Left lung (tissue), 10 donors: ENCODE data around the gene RPGRIP1L. TPM values are rescaled to one million over a fixed set of nuclear protein-coding genes. Genes with fewer than 3 reads are reported as not detected.
"Not testable (repeated sequence)": the region's sequence is repeated elsewhere in the genome, so short reads cannot be mapped to it uniquely, and the experiment has no call there.

ENCODE experiments used
- ATAC-seq: fragments of 200-7000 bp; cut with Tn5 transposase; one replicate; pipeline ENCODE4 v1.9.1; 2020; ENCODE audit warnings: moderate library complexity
- DNase-seq, 4 donors: peaks; one replicate each; pipeline ENCODE4 v3.0.0-alpha.2; 2013 to 2020
- H3K27ac ChIP-seq, 2 donors: fragments of 200-600 bp; sonication (generic) in 1 of 2; one replicate each; pipeline versions ENCODE4 v1.5.0 to v1.8.0; 2020 to 2021
- H3K27me3 ChIP-seq, 2 donors: fragments of 200-600 bp; sonication (generic) in 1 of 2; one replicate each; pipeline versions ENCODE4 v1.5.0 to v1.8.0; 2020 to 2021
- H3K36me3 ChIP-seq, 2 donors: fragments of 200-600 bp; sonication (generic) in 1 of 2; one replicate each; pipeline versions ENCODE4 v1.5.0 to v1.8.0; 2020 to 2021
- H3K4me1 ChIP-seq, 2 donors: fragments of 200-600 bp; one replicate each; pipeline ENCODE4 v1.8.0; 2021
- H3K4me3 ChIP-seq, 2 donors: fragments of 200-600 bp; sonication (generic) in 1 of 2; one replicate each; pipeline versions ENCODE4 v1.5.0 to v1.8.0; 2020 to 2021; ENCODE audit warnings: mild to moderate bottlenecking in 1 of 2
- H3K9me3 ChIP-seq, 2 donors: fragments of 200-600 bp; sonication (generic) in 1 of 2; one replicate each; pipeline versions ENCODE4 v1.5.0 to v1.8.0; 2020 to 2021
- intact Hi-C, 2 donors: fragments of 100-400 bp; cut with DNase I; formaldehyde crosslinking; loops; one replicate each; pipeline versions ENCODE4 v1.11.2 to v1.14.2; 2022
- polyA plus RNA-seq, 6 donors: library from polyadenylated mRNA; unstranded; fragments of 120-200 nt; gene quantifications; one replicate each; pipeline ENCODE4 v1.2.1, GENCODE V29; 2013; ENCODE audit not compliant: insufficient read length in 6 of 6
- total RNA-seq, 2 donors: library from RNA; stranded (reverse); fragmentation: NEBNext Ultra II Directional; extraction: Animal tissue kit (Norgen Biotek cat#: 25700); gene quantifications; one replicate each; pipeline ENCODE4 v1.2.1, GENCODE V29; 2021
- TF ChIP-seq, protein P1 (sequence below), 2 donors: fragments of 200-600 bp; sonication (generic) in 1 of 2; IDR thresholded peaks; one replicate each; pipeline versions ENCODE4 v1.5.0 to v1.8.0; 2021; ENCODE audit warnings: antibody characterized with exemption in 2 of 2
- donor health status: DM: no; HTN: yes; CAD: no.
- donor health status: DM: no; HTN: no; CAD: no.

Gene RPGRIP1L
- total and polyA plus RNA-seq, 8 donors, result 8.0 to 18.2 (median 16.3) TPM

- no peaks in the 10 kb centered on the region for H3K36me3 ChIP-seq
- no peaks in the 10 kb centered on the region for H3K27me3 ChIP-seq
- TF ChIP-seq, protein P1, sequence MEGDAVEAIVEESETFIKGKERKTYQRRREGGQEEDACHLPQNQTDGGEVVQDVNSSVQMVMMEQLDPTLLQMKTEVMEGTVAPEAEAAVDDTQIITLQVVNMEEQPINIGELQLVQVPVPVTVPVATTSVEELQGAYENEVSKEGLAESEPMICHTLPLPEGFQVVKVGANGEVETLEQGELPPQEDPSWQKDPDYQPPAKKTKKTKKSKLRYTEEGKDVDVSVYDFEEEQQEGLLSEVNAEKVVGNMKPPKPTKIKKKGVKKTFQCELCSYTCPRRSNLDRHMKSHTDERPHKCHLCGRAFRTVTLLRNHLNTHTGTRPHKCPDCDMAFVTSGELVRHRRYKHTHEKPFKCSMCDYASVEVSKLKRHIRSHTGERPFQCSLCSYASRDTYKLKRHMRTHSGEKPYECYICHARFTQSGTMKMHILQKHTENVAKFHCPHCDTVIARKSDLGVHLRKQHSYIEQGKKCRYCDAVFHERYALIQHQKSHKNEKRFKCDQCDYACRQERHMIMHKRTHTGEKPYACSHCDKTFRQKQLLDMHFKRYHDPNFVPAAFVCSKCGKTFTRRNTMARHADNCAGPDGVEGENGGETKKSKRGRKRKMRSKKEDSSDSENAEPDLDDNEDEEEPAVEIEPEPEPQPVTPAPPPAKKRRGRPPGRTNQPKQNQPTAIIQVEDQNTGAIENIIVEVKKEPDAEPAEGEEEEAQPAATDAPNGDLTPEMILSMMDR (IDR thresholded peaks at IDR 0.05), result no peak
- no peaks in the 10 kb centered on the region for H3K4me1 ChIP-seq
- ATAC-seq, result no peak
- intact Hi-C loops, result no loop called here
- no peak for DNase-seq
- H3K9me3 ChIP-seq, result no peaks in the 10 kb centered on the region
- no peak overlapping the region for H3K4me3 ChIP-seq
- H3K27ac ChIP-seq, result no peak overlapping the region
Measured at GRCh38 chr16:53690771-53691170, 12.9 kb downstream of the RPGRIP1L start.

- TF ChIP-seq, protein P1 (IDR thresholded peaks at IDR 0.05), result no peak
- ATAC-seq (no peak), DNase-seq (no peak)
- Histone ChIP-seq H3K27ac (no peak overlapping the region), H3K27me3 (no peaks in the 10 kb centered on the region), H3K4me3 (no peak overlapping the region), H3K9me3 (no peaks in the 10 kb centered on the region), H3K4me1 (no peaks in the 10 kb centered on the region), H3K36me3 (peaks cover 0 to 4% of the 10 kb centered on the region in 2 donors)
- intact Hi-C loops, result no loop called here
Measured at GRCh38 chr16:53689636-53690035, 14.0 kb downstream of the RPGRIP1L start.

- no peak overlapping the region for H3K4me3 ChIP-seq
- H3K9me3 ChIP-seq, result no peaks in the 10 kb centered on the region
- no peaks in the 10 kb centered on the region for H3K4me1 ChIP-seq
- no peaks in the 10 kb centered on the region for H3K27me3 ChIP-seq
- intact Hi-C loops, result no loop called here
- H3K36me3 ChIP-seq, result peaks cover 0 to 4% of the 10 kb centered on the region in 2 donors
- no peak for ATAC-seq
- TF ChIP-seq, protein P1 (IDR thresholded peaks at IDR 0.05), result no peak
- H3K27ac ChIP-seq, result no peak overlapping the region
- DNase-seq, result no peak
Measured at GRCh38 chr16:53686710-53687109, 16.9 kb downstream of the RPGRIP1L start.

DNA sequence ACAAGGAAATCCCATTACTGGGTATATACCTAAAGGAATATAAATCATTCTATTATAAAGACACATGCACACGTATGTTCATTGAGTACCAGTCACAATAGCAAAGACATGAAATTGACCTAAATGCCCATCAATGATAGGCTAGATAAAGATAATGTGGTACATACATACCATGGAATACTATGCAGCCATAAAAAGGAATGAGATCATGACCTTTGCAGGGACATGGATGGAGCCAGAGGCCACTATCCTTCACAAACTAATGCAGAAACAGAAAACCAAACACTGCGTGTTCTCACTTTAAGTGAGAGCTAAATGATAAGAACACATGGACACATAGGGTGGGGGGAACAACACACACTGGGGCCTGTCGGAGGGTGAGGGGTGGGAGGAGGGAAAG is 18.3 kb downstream of the RPGRIP1L start:
- H3K9me3 ChIP-seq, H3K4me3 ChIP-seq, intact Hi-C loops, H3K36me3 ChIP-seq, H3K4me1 ChIP-seq, H3K27ac ChIP-seq, ATAC-seq, DNase-seq, H3K27me3 ChIP-seq: not testable (repeated sequence)

DNA sequence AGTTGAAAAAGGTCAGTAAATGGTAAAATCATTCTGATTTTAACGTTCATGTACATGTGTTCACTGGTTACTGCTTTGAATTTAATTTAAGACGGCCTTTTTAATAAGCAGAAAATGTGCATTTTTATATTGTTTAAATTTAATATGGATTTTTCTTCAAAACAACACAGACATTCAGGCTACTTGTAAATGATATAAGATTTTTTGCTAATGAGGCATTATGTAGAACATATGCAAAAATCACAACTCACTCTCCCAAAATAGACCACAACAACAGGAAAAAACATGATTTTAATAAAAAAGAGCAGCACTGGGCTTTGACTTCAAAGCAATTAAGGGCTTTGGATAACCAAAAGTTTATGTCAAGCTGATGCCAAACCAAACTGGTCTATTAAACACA is 22.3 kb downstream of the RPGRIP1L start:
- Histone ChIP-seq H3K36me3 (peaks cover 0 to 4% of the 10 kb centered on the region in 2 donors), H3K27me3 (no peaks in the 10 kb centered on the region), H3K9me3 (no peaks in the 10 kb centered on the region), H3K4me1 (no peaks in the 10 kb centered on the region), H3K4me3 (no peak overlapping the region), H3K27ac (no peak overlapping the region)
- TF ChIP-seq, protein P1 (IDR thresholded peaks at IDR 0.05), result no peak
- no peak for DNase-seq
- no peak for ATAC-seq
- intact Hi-C loops, result no loop called here

DNA sequence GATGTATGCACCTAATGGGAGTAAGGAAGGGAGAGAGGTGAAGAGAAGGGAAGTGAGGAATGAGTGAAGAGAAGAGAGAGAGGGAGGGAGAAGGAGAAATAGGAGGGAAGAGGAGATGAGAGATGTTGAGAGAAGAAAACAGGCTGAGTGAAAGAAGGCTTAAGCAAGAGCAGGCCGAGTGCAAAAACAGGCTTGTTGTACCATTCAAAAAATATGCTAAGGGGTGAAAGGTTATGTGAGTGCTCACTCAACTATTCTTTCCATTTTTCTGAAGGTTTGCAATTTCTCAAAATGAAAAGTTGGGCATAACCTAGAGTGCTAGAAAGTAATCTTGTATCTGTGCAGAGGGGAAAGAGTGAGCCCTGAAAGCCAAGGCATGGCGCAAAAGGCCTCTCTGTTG is 22.9 kb downstream of the RPGRIP1L start:
- no peak for ATAC-seq
- H3K36me3 ChIP-seq, result peaks cover 0 to 4% of the 10 kb centered on the region in 2 donors
- intact Hi-C loops, result no loop called here

More for the DNA sequence above, 22.9 kb downstream of the RPGRIP1L start:
- TF ChIP-seq, protein P1 (IDR thresholded peaks at IDR 0.05), result no peak
- Histone ChIP-seq H3K4me1 (no peaks in the 10 kb centered on the region), H3K4me3 (no peak overlapping the region), H3K27ac (no peak overlapping the region), H3K9me3 (no peaks in the 10 kb centered on the region), H3K27me3 (no peaks in the 10 kb centered on the region)
- DNase-seq, result peak in 1 of 4 donors; percentile 10
